Skin epidermis (tissue), 12 donors: ENCODE results near the gene EPHA5.
A peak's percentile ranks its signal among the peaks of the same experiment; 100 is the strongest.

Experiments
- H3K27ac ChIP-seq, 21 experiments: fragments of 200-600 bp; sonication (generic) in 11 of 21; one replicate each; pipeline ENCODE4 v1.5.0; 2020; ENCODE audit warnings: mild to moderate bottlenecking in 3 of 21, inconsistent platforms in 2 of 21, moderate library complexity in 2 of 21
- H3K4me3 ChIP-seq, 7 experiments: fragments of 200-600 bp; sonication (generic) in 2 of 7; one replicate each; pipeline ENCODE4 v1.5.0; 2020; ENCODE audit warnings: inconsistent platforms in 2 of 7, mild to moderate bottlenecking in 2 of 7, moderate library complexity in 1 of 7

The EPHA5 gene

GRCh38 chr4:65670331-65671031, at the start of gene EPHA5:
EPHA5 (minus strand) TSS chr4:65670489; CDS start chr4:65669742, 747 bp downstream.
- H3K27ac ChIP-seq: peak within 1 kb of the TSS in 1 of 21 experiments; percentile 39
- H3K4me3 ChIP-seq: peak within 1 kb of the TSS in 3 of 7 experiments; percentile 18 to 29 (median 21)

GRCh38 chr4:65719635-65720034, 49.3 kb upstream of the EPHA5 start:
- Histone ChIP-seq H3K4me3 (no peak overlapping the region), H3K27ac (no peak overlapping the region)

- Histone ChIP-seq H3K4me3 (no peak overlapping the region), H3K27ac (no peak overlapping the region)
Measured at GRCh38 chr4:65698631-65699030, 28.3 kb upstream of the EPHA5 start.

- H3K4me3 ChIP-seq: no peak overlapping the region
- H3K27ac ChIP-seq: no peak overlapping the region
Measured at GRCh38 chr4:65696436-65696835, 26.1 kb upstream of the EPHA5 start.

- Histone ChIP-seq H3K27ac (no peak overlapping the region), H3K4me3 (no peak overlapping the region)
Measured at GRCh38 chr4:65671372-65671771, 1.1 kb upstream of the EPHA5 start.

- peak overlapping the region in 3 of 7 experiments; percentile 7 to 29 (median 18) for H3K4me3 ChIP-seq
- peak overlapping the region in 1 of 21 experiments; percentile 39 for H3K27ac ChIP-seq
Measured at GRCh38 chr4:65670020-65670330, 314 bp downstream of the EPHA5 start.

GRCh38 chr4:65669111-65670019, 924 bp downstream of the EPHA5 start:
- H3K4me3 ChIP-seq: peak overlapping the region in 3 of 7 experiments; percentile 17 to 21 (median 18)
- H3K27ac ChIP-seq: peak overlapping the region in 1 of 21 experiments; percentile 39

- Histone ChIP-seq H3K4me3 (peak overlapping the region in 1 of 7 experiments; percentile 10), H3K27ac (peak overlapping the region in 1 of 21 experiments; percentile 30)
Measured at GRCh38 chr4:65668201-65669089, 1.8 kb downstream of the EPHA5 start.

GRCh38 chr4:65667506-65668041, 2.7 kb downstream of the EPHA5 start:
- peak overlapping the region in 1 of 7 experiments; percentile 10 for H3K4me3 ChIP-seq
- no peak overlapping the region for H3K27ac ChIP-seq

- no peak overlapping the region for H3K27ac ChIP-seq
- no peak overlapping the region for H3K4me3 ChIP-seq
Measured at GRCh38 chr4:65665771-65666523, 4.3 kb downstream of the EPHA5 start.

- no peak overlapping the region for H3K27ac ChIP-seq
- H3K4me3 ChIP-seq: no peak overlapping the region
Measured at GRCh38 chr4:65661471-65661870, 8.8 kb downstream of the EPHA5 start.

- no peak overlapping the region for H3K4me3 ChIP-seq
- no peak overlapping the region for H3K27ac ChIP-seq
Measured at GRCh38 chr4:65658117-65658516, 12.2 kb downstream of the EPHA5 start.

- H3K27ac ChIP-seq: no peak overlapping the region
Measured at GRCh38 chr4:65656008-65656407, 14.3 kb downstream of the EPHA5 start.

GRCh38 chr4:65654976-65655375, 15.3 kb downstream of the EPHA5 start:
- Histone ChIP-seq H3K27ac (no peak overlapping the region), H3K4me3 (no peak overlapping the region)

More at GRCh38 chr4:65656008-65656407, 14.3 kb downstream of the EPHA5 start:
- no peak overlapping the region for H3K4me3 ChIP-seq

- H3K27ac ChIP-seq: no peak overlapping the region
- H3K4me3 ChIP-seq: no peak overlapping the region
Measured at GRCh38 chr4:65653740-65654361, 16.4 kb downstream of the EPHA5 start.

- Histone ChIP-seq H3K4me3 (no peak overlapping the region), H3K27ac (no peak overlapping the region)
Measured at GRCh38 chr4:65651751-65652150, 18.5 kb downstream of the EPHA5 start.

GRCh38 chr4:65651031-65651430, 19.3 kb downstream of the EPHA5 start:
- no peak overlapping the region for H3K4me3 ChIP-seq
- H3K27ac ChIP-seq: no peak overlapping the region

GRCh38 chr4:65646136-65646535, 24.2 kb downstream of the EPHA5 start:
- H3K27ac ChIP-seq: no peak overlapping the region

More at GRCh38 chr4:65646136-65646535, 24.2 kb downstream of the EPHA5 start:
- no peak overlapping the region for H3K4me3 ChIP-seq
